Heart right ventricle (tissue), 16 donors: Measurements from ENCODE around the gene CDCA3. TPM values are rescaled to one million over a fixed set of nuclear protein-coding genes. Genes with fewer than 3 reads are reported as not detected.
"Not testable (repeated sequence)": the region's sequence is repeated elsewhere in the genome, so short reads cannot be mapped to it uniquely, and the experiment has no call there.

Source experiments
- ATAC-seq, 8 donors: fragments of 200-7000 bp; cut with Tn5 transposase; one replicate each; pipeline ENCODE4 v1.9.1; 2020; ENCODE audit warnings: mild to moderate bottlenecking in 8 of 8, moderate library complexity in 8 of 8, moderate number of reproducible peaks in 1 of 8
- DNase-seq, 2 donors: peaks; one replicate each; pipeline ENCODE4 v3.0.0-alpha.2; 2020
- H3K27ac ChIP-seq, 10 donors: fragments of 200-600 bp; sonication (generic) in 2 of 10; one replicate each; pipeline versions ENCODE4 v1.5.0 to v1.8.0; 2020 to 2022; ENCODE audit warnings: mild to moderate bottlenecking in 3 of 10
- H3K27me3 ChIP-seq, 7 donors: fragments of 200-600 bp; one replicate each; pipeline ENCODE4 v1.8.0; 2021 to 2022; ENCODE audit warnings: mild to moderate bottlenecking in 2 of 7
- H3K36me3 ChIP-seq, 9 donors: fragments of 200-600 bp; sonication (generic) in 1 of 9; one replicate each; pipeline versions ENCODE4 v1.5.0 to v1.8.0; 2020 to 2022; ENCODE audit warnings: mild to moderate bottlenecking in 2 of 9
- H3K4me1 ChIP-seq, 9 donors: fragments of 200-600 bp; sonication (generic) in 1 of 9; one replicate each; pipeline versions ENCODE4 v1.5.0 to v1.8.0; 2020 to 2022; ENCODE audit warnings: mild to moderate bottlenecking in 4 of 9
- H3K4me3 ChIP-seq, 10 donors: fragments of 200-600 bp; sonication (generic) in 2 of 10; one replicate each; pipeline versions ENCODE4 v1.5.0 to v1.8.0; 2020 to 2022; ENCODE audit warnings: mild to moderate bottlenecking in 7 of 10, moderate library complexity in 2 of 10
- H3K9me3 ChIP-seq, 11 donors: fragments of 200-600 bp in 10 of 11; sonication (generic) in 2 of 11; one replicate each; pipeline versions ENCODE4 v1.5.0 to v1.8.0; 2013 to 2022; ENCODE audit warnings: mild to moderate bottlenecking in 2 of 11, control low read depth in 1 of 11, moderate library complexity in 1 of 11
- WGBS, 2 donors: extraction: QIAGEN DNeasy Blood & Tissue Kit; methylation state at CpG; one replicate each; pipeline ENCODE4 v1.1.7; 2013; ENCODE audit warnings: inconsistent platforms in 1 of 2; 5-methylcytosine and 5-hydroxymethylcytosine counted together
- intact Hi-C, 10 donors: fragments of 100-400 bp; cut with DNase I; formaldehyde crosslinking; loops; one replicate each; pipeline versions ENCODE4 v1.11.1 to v1.14.2; 2022
- polyA plus RNA-seq, 2 donors: library from polyadenylated mRNA; stranded (reverse); fragments of 200-250 nt; gene quantifications; one replicate each; pipeline ENCODE4 v1.2.3, GENCODE V29; 2013
- total RNA-seq, 10 donors: library from RNA; stranded (reverse); fragmentation: NEBNext Ultra II Directional in 3 of 10; extraction: Animal tissue kit (Norgen Biotek cat#: 25700) in 3 of 10; gene quantifications; one replicate each; pipeline versions ENCODE4 v1.2.1 to v1.2.4, GENCODE V29; 2021 to 2023
- TF ChIP-seq, protein P1 (sequence below), 9 donors: fragments of 200-600 bp; sonication (generic) in 2 of 9; IDR thresholded peaks; one replicate each; pipeline versions ENCODE4 v1.5.0 to v1.8.0; 2021 to 2022; ENCODE audit warnings: antibody characterized with exemption in 9 of 9, mild to moderate bottlenecking in 5 of 9, moderate library complexity in 1 of 9
- donor health status: Arrhythmogenic right ventricular cardiomyopathy.
- donor health status: ischemic (EF 13 %, LVEDD 7.1; RV severe dilation, severe dysfunction).
- donor health status: healthy with polysubstance abuse.
- donor health status: DM: no; HTN: yes; CAD: no.
- donor health status: DM: no; HTN: no; CAD: no.
- donor health status: ischemic (EF 25% LVEDD 6.9; RV normal size, moderate dysfunction).
- donor health status: ischemic (EF 25% LVEDD 5.7; RV mildly dilated, moderate dysfunction).
- donor health status: healthy.
- donor health status: DM: yes; HTN: yes; CAD: no.
- donor health status: Ischemic cardiomyopathy.
- donor health status: ischemic (EF 35%, LVEDD 5.7; RV mildly dilated, moderate dysfunction).
- donor health status: nonischemic (EF 11% LVEDD 7.7; RV severe dilation, severe dysfunction).
- donor health status: DM: yes; HTN: yes; CAD: no.
- donor health status: PGD.
- donor health status: ischemic (EF 29% LVEDD 5.4; RV normal size, mild dysfunction).
- donor health status: nonischemic (EF 23%, LVEDD 6.1; RV moderate dilation, normal function).

Gene CDCA3
- total and polyA plus RNA-seq, 12 donors: 0.22 to 4.0 (median 0.55) TPM; not detected in 1

DNA sequence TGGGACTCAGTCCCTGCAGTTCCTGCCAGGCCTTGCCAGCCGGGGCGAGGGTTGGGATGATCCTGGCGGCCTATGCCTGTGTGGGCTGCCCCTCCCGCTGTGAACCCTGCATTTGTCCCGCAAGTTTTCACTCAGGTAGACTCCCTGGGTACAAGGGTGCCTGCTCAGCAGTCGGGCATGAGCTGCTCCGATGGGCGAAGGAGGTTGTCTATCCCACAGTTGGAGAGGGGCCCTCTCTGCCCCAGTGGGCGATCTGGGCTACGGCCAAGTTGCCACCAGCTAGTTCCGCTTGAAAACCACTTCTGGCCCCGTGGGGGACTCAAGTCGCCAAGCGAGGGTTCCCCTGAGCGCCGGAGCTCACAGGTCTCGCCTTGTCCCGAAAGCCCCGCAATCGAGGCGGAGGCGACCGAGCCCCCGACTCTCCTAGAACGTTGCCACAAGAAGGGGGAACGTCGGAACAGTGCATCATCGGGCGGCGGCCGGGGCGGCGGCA lies 15.9 kb upstream of the CDCA3 start:
- no peaks in the 10 kb centered on the region for H3K9me3 ChIP-seq
- peaks cover 29 to 48% (median 46%) of the 10 kb centered on the region in 9 donors for H3K4me1 ChIP-seq
- 3 to 4% methylated on average over 33 of the region's 33 CpGs for WGBS, 2 donors
- TF ChIP-seq, protein P1, sequence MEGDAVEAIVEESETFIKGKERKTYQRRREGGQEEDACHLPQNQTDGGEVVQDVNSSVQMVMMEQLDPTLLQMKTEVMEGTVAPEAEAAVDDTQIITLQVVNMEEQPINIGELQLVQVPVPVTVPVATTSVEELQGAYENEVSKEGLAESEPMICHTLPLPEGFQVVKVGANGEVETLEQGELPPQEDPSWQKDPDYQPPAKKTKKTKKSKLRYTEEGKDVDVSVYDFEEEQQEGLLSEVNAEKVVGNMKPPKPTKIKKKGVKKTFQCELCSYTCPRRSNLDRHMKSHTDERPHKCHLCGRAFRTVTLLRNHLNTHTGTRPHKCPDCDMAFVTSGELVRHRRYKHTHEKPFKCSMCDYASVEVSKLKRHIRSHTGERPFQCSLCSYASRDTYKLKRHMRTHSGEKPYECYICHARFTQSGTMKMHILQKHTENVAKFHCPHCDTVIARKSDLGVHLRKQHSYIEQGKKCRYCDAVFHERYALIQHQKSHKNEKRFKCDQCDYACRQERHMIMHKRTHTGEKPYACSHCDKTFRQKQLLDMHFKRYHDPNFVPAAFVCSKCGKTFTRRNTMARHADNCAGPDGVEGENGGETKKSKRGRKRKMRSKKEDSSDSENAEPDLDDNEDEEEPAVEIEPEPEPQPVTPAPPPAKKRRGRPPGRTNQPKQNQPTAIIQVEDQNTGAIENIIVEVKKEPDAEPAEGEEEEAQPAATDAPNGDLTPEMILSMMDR (IDR thresholded peaks at IDR 0.05): no peak
- intact Hi-C loops: loop anchor here in 2 of 10 donors (5.0 to 10.0 kb wide), 2 partner anchors 70 to 78 kb away; partner anchors contain the start of genes C12orf57 (in 1 of the 2) and RNU7-1 (in 1 of the 2)
- H3K27ac ChIP-seq: peak overlapping the region; percentile 93 to 100 (median 100)
- H3K27me3 ChIP-seq: no peaks in the 10 kb centered on the region
- DNase-seq (no peak), ATAC-seq (peak; percentile 1 to 25 (median 8))
- H3K4me3 ChIP-seq: peak overlapping the region; percentile 26 to 100 (median 96)
- H3K36me3 ChIP-seq: peaks cover 0 to 74% (median 46%) of the 10 kb centered on the region in 9 donors

DNA sequence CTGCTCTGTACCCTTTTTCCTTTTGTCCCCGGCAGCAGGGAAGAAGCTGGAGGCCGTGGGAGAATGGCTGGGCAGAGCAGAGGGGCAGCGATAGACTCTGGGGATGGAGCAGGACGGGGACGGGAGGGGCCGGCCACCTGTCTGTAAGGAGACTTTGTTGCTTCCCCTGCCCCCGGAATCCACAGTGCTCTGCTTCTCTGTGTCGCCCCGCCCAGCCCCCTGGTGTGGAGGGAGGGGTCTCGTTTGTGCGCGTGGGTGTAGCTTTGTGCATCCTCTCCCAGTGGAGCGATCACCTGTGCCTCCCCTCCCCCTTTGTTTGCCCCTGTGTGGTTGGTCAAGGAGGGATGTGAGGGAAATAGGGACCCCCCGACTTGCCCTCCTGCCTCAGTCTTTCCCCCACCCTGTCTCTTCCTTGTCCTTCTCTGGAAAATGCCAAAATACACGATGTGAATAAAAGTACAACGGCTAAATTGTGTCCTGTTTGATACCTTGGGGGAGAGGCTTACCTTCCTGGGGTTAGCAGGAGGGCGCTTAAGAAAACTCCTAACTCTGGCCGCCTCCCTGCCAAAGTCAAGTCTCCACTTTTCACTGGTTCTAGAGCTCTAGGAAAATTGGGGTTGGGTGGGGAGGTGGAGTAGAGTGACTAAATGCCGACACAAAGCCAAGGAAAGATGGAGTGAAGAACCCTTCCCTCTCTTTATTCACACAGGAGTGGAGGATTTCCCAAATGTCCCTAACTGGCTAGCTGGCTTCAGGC lies 15.3 kb upstream of the CDCA3 start:
- ATAC-seq (no peak), DNase-seq (no peak)
- Histone ChIP-seq H3K4me3 (peak overlapping the region; percentile 26 to 100 (median 96)), H3K9me3 (no peaks in the 10 kb centered on the region), H3K27ac (peak overlapping the region in 9 of 10 donors; percentile 98 to 100 (median 100)), H3K27me3 (no peaks in the 10 kb centered on the region), H3K4me1 (peaks cover 24 to 41% (median 40%) of the 10 kb centered on the region in 9 donors), H3K36me3 (peaks cover 2 to 75% (median 52%) of the 10 kb centered on the region in 9 donors)
- WGBS, 2 donors: 81 to 82% methylated on average over 19 of the region's 19 CpGs
- intact Hi-C loops: loop anchor here in 2 of 10 donors (5.0 to 10.0 kb wide), 2 partner anchors 71 to 78 kb away; partner anchors contain the start of genes C12orf57 (in 1 of the 2) and RNU7-1 (in 1 of the 2)
- TF ChIP-seq, protein P1 (IDR thresholded peaks at IDR 0.05): no peak

DNA sequence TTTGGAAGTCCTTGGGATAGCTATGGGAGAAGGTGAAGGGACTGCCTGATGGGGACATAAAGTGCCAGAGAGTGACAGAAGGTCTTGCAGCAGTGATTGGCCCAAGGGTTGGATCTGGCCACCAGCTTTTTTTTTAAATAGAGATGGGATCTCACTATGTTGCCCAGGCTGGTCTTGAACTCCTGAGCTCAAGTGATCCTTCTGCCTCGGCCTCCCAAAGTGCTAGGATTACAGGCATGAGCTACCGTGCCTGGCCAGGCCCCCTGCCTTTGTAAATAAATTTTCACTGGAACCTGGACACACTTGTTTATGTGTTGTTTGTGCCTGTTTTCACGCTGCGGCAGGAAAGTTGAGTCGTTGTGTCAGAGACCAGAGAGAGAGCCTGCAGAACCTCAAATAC lies 14.2 kb upstream of the CDCA3 start:
- H3K27ac ChIP-seq, DNase-seq, ATAC-seq, H3K4me3 ChIP-seq, H3K9me3 ChIP-seq, H3K27me3 ChIP-seq: not testable (repeated sequence)
- intact Hi-C loops: loop anchor here in 2 of 10 donors (5.0 to 10.0 kb wide), 2 partner anchors 72 to 79 kb away; partner anchors contain the start of genes C12orf57 (in 1 of the 2) and RNU7-1 (in 1 of the 2)
- H3K4me1 ChIP-seq: peaks cover 24 to 31% (median 30%) of the 10 kb centered on the region in 9 donors
- peaks cover 3 to 75% (median 54%) of the 10 kb centered on the region in 9 donors for H3K36me3 ChIP-seq
- 91 to 95% methylated on average over 5 of the region's 5 CpGs for WGBS, 2 donors

DNA sequence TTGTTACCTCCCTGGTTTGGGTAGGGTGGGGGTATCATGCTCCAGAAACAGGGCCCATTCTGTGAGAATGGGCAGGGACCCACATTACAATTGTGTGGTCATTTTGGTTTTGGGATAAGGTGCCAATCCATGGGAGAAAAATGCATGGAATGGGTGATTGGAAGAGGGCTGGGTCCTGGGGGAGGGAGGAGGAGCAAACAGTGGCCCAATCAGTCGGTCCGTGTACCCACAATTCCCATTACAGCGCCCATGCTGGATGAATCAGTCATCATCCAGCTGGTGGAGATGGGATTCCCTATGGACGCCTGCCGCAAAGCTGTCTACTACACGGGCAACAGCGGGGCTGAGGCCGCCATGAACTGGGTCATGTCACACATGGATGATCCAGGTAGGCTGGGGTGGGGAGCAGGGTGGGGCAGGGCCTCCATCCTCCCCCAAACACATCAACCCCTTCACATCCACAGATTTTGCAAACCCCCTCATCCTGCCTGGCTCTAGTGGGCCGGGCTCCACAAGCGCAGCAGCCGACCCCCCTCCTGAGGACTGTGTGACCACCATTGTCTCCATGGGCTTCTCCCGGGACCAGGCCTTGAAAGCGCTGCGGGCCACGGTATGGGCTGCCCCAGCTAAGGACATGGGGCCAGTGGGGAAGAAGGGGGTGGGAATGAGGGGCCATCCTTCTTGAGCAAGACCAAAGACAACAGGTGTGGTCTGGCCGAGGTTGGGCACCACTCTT lies 12.7 kb upstream of the CDCA3 start:
- no peaks in the 10 kb centered on the region for H3K9me3 ChIP-seq
- no peaks in the 10 kb centered on the region for H3K27me3 ChIP-seq
- intact Hi-C loops: loop anchor here in 1 of 10 donors (10.0 kb wide), 1 partner anchor 81 kb away; the partner anchor contains the start of genes C12orf57 and RNU7-1
- 94 to 98% methylated on average over 16 of the region's 16 CpGs for WGBS, 2 donors
- peaks cover 0 to 76% (median 59%) of the 10 kb centered on the region in 9 donors for H3K36me3 ChIP-seq
- H3K4me1 ChIP-seq: peaks cover 11 to 19% (median 14%) of the 10 kb centered on the region in 9 donors
- TF ChIP-seq, protein P1 (IDR thresholded peaks at IDR 0.05): no peak
- ATAC-seq (no peak), DNase-seq (no peak)
- H3K4me3 ChIP-seq: no peak overlapping the region
- no peak overlapping the region for H3K27ac ChIP-seq
